GM21515 (cell line): ENCODE results near the gene TAF11L8.
"Not testable (repeated sequence)": the region's sequence is repeated elsewhere in the genome, so short reads cannot be mapped to it uniquely, and the experiment has no call there.

Source experiments
- ATAC-seq: cut with Tn5 transposase; IDR thresholded peaks from one replicate; pipeline ENCODE4 v1.9.1; 2021; ENCODE audit not compliant: unreplicated experiment

TAF11L8 gene

GRCh38 chr5:17590860-17591259, at the start of gene TAF11L8:
TAF11L8 (minus strand) TSS chr5:17590960.
- not testable (repeated sequence) for ATAC-seq

GRCh38 chr5:17634160-17634559, 43.4 kb upstream of the TAF11L8 start, which contains the start of gene TAF11L14:
TAF11L14 (plus strand) TSS chr5:17634460.
- ATAC-seq: no peak

DNA sequence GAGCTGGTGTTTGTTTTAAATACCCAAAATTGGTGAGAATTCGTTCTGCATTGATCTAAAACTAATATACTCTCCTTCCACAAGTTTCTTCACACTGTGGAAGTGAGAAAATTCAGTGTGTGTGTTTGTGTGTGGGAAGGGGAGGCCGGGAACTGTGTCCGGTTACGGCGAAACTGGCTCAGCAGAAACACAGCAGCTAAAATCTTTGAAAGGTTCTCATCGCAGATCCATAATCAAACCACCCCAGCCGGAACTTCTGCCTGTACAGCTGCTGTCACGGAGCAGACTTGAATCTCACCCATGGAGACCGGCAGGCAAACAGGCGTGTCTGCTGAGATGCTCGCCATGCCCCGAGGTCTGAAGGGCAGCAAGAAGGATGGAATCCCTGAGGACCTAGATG, 41.0 kb upstream of the TAF11L8 start, which contains the start of gene TAF11L13:
TSS of gene TAF11L13 (plus strand) at position 301 of the 400 bp plus-strand sequence.
- ATAC-seq: not testable (repeated sequence)

DNA sequence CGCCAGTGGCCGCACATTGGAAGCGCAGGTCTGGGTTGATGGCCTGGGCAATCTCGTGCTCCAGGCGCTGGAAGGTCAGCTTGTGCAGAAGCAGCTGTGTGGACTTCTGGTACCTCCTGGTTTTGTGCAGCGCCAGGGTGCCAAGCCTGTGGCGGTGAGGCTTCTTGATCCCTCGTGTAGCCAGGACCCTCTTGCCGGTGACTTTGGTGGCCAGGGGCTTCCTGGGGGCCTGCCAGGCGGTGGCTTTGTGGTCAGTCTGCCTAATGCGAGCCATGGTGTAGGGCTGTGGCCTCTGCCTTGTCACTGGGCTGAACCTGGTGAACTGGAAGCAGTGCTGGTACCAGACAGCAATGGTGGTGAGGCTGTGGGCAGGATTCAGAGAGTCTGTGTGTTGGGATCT, 34.9 kb upstream of the TAF11L8 start:
- no peak for ATAC-seq

DNA sequence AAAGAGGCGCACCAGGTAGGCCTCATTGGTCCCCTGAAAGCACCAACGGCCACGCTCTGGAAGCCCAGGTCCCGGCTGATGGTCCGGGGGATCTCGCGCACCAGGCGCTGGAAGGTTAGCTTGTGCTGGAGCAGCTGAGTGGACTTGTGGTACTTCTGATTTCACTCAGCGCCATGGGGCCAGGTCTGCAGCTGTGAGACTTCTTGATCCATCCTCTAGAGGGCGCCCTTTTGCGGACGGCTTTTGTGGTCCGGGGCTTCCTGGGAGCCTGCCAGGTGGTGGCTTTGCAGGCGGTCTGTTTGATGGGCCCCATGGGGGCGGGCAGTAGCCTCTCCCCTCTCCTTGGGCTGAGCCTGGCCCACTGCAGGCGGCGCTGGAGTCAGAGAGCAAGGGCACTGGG, 29.9 kb upstream of the TAF11L8 start:
- ATAC-seq: no peak

DNA sequence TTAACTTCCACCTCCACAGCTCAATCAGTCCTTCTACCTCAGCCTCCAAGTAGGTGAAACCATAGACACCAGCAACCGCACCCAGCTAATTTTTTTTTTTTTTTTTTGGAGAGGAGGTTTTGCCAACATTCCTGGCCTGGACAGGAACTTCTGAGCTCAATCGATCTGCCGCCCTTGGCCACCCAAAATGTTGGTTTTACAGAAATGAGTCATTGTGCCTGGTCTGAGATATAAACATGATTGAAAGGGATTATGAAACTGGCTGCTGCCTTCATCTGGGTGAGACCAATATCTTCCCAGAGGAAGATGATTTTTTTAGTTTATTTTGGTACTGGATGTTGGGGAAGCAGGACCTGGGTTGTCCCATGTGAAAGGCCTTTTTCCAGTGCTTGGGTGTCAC, 28.6 kb upstream of the TAF11L8 start:
- no peak for ATAC-seq

GRCh38 chr5:17614872-17615605, 24.3 kb upstream of the TAF11L8 start:
- ATAC-seq: no peak

- ATAC-seq: not testable (repeated sequence)
These were observed 19.3 kb upstream of the TAF11L8 start, which contains the start of gene TAF11L12 for GRCh38 chr5:17610092-17610491. TAF11L12 (plus strand) TSS chr5:17610392.

DNA sequence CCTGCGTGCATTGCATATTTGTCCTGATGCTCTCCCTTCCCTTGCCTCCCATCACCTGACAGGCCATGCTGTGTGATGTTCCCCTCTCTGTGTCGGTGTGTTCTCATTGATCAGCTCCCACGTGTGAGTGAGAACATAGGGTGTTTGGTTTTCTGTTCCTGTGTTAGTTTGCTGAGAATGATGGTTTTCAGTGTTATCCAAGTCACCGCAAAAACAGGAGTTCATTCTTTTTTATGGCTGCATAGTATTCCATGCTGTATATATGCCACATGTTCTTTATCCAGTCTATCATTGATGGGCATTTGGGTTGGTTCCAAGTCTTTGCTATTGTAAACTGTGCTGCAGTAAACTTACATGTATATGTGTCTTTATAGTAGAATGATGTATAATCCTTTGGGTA, 16.7 kb upstream of the TAF11L8 start:
- not testable (repeated sequence) for ATAC-seq

- no peak for ATAC-seq
These were observed 14.2 kb upstream of the TAF11L8 start for GRCh38 chr5:17604951-17605350.

GRCh38 chr5:17603880-17604279, 13.1 kb upstream of the TAF11L8 start, which contains the start of gene TAF11L11:
TAF11L11 (plus strand) TSS chr5:17604183.
- not testable (repeated sequence) for ATAC-seq

GRCh38 chr5:17597728-17598127, 7.0 kb upstream of the TAF11L8 start, which contains the start of gene TAF11L10:
TAF11L10 (minus strand) TSS chr5:17597828.
- not testable (repeated sequence) for ATAC-seq

GRCh38 chr5:17594255-17594654, 3.5 kb upstream of the TAF11L8 start, which contains the start of gene TAF11L9:
TAF11L9 (minus strand) TSS chr5:17594394.
- ATAC-seq: not testable (repeated sequence)

DNA sequence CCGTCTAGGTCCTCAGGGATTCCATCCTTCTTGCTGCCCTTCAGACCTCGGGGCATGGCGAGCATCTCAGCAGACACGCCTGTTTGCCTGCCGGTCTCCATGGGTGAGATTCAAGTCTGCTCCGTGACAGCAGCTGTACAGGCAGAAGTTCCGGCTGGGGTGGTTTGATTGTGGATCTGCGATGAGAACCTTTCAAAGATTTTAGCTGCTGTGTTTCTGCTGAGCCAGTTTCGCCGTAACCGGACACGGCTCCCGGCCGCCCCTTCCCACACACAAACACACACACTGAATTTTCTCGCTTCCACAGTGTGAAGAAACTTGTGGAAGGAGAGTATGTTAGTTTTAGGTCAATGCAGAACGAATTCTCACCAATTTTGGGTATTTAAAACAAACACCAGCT, 5.1 kb downstream of the TAF11L8 start, which contains the start of gene TAF11L7:
TSS of gene TAF11L7 (minus strand) at position 101 of the 400 bp plus-strand sequence.
- not testable (repeated sequence) for ATAC-seq
